Astrocyte of the spinal cord (primary cell): ENCODE measurements around the gene TTC16.

Experiments used
- DNase-seq: peaks from one replicate; pipeline ENCODE4 v3.0.0; 2011; ENCODE audit warnings: low read depth, low spot score
- H3K4me3 ChIP-seq: 2 replicates; pipeline ENCODE4 v1.5.1; 2011; ENCODE audit warnings: low read depth, mild to moderate bottlenecking, low read length, moderate library complexity
- CTCF ChIP-seq: IDR thresholded peaks from 2 replicates; pipeline ENCODE4 v1.5.1; 2012; ENCODE audit warnings: low read depth, mild to moderate bottlenecking, low read length, inconsistent platforms
- in situ Hi-C: cut with HindIII; loops from 2 replicates; pipeline ENCODE4 v1.10.0; 2017; ENCODE audit warnings: low sequenced_read_pairs

The TTC16 gene

GRCh38 chr9:127697575-127697974, 18.3 kb upstream of the TTC16 start:
- no peak for DNase-seq
- H3K4me3 ChIP-seq = no peak overlapping the region
- TF ChIP-seq CTCF = no peak
- in situ Hi-C loops = no loop called here

- no peak overlapping the region for H3K4me3 ChIP-seq
- in situ Hi-C loops = no loop called here
- TF ChIP-seq CTCF = no peak
- no peak for DNase-seq
Measured at GRCh38 chr9:127698386-127698785, 17.5 kb upstream of the TTC16 start.

- peak overlapping the region; percentile 29 for H3K4me3 ChIP-seq
- DNase-seq = peak; percentile 97
- TF ChIP-seq CTCF = peak; percentile 4
- in situ Hi-C loops = no loop called here
Measured at GRCh38 chr9:127698985-127699670, 16.8 kb upstream of the TTC16 start.

- H3K4me3 ChIP-seq = no peak overlapping the region
- DNase-seq = no peak
- in situ Hi-C loops = no loop called here
- TF ChIP-seq CTCF = no peak
Measured at GRCh38 chr9:127700140-127700539, 15.7 kb upstream of the TTC16 start.

GRCh38 chr9:127700594-127701255, 15.2 kb upstream of the TTC16 start:
- DNase-seq = no peak
- in situ Hi-C loops = no loop called here
- TF ChIP-seq CTCF = no peak
- no peak overlapping the region for H3K4me3 ChIP-seq

GRCh38 chr9:127703289-127703946, 12.5 kb upstream of the TTC16 start:
- no peak for TF ChIP-seq CTCF
- in situ Hi-C loops = no loop called here
- no peak for DNase-seq
- no peak overlapping the region for H3K4me3 ChIP-seq
